ENCODE data around the gene DIP2C. TPM values are rescaled to one million over a fixed set of nuclear protein-coding genes. Genes with fewer than 3 reads are reported as not detected.
"Not testable (repeated sequence)": the region's sequence is repeated elsewhere in the genome, so short reads cannot be mapped to it uniquely, and the experiment has no call there.

DIP2C gene
- total RNA-seq, 1 experiment from 2014 or later, result 5.0 TPM

- Histone ChIP-seq H3K27me3 (no peaks in the 10 kb centered on the region), H3K36me3 (no peaks in the 10 kb centered on the region), H3K4me1 (peaks cover 14% of the 10 kb centered on the region), H3K4me3 (no peak overlapping the region), H3K9me3 (replicated peaks) (no peaks in the 10 kb centered on the region), H3K27ac (no peak overlapping the region)
- no peak for DNase-seq
Observed at GRCh38 chr10:595473-595872, 94.0 kb downstream of the DIP2C start.

GRCh38 chr10:594584-595270 lies 94.7 kb downstream of the DIP2C start:
- Histone ChIP-seq H3K36me3 (no peaks in the 10 kb centered on the region), H3K27ac (no peak overlapping the region)

GRCh38 chr10:593901-594457 lies 95.5 kb downstream of the DIP2C start:
- no peak overlapping the region for H3K27ac ChIP-seq
- H3K4me3 ChIP-seq, result no peak overlapping the region

More at GRCh38 chr10:594584-595270, 94.7 kb downstream of the DIP2C start:
- no peak for DNase-seq
- H3K4me1 ChIP-seq, result peaks cover 14% of the 10 kb centered on the region
- no peaks in the 10 kb centered on the region for H3K27me3 ChIP-seq
- no peak overlapping the region for H3K4me3 ChIP-seq
- no peaks in the 10 kb centered on the region for H3K9me3 ChIP-seq (replicated peaks)

GRCh38 chr10:593421-593820 lies 96.0 kb downstream of the DIP2C start:
- H3K4me1 ChIP-seq, result peaks cover 15% of the 10 kb centered on the region
- DNase-seq, result no peak
- no peak overlapping the region for H3K4me3 ChIP-seq
- H3K27me3 ChIP-seq, result no peaks in the 10 kb centered on the region
- H3K9me3 ChIP-seq (replicated peaks), result no peaks in the 10 kb centered on the region
- H3K27ac ChIP-seq, result no peak overlapping the region
- H3K36me3 ChIP-seq, result no peaks in the 10 kb centered on the region

More at GRCh38 chr10:593901-594457, 95.5 kb downstream of the DIP2C start:
- no peak for DNase-seq
- peaks cover 15% of the 10 kb centered on the region for H3K4me1 ChIP-seq
- no peaks in the 10 kb centered on the region for H3K36me3 ChIP-seq
- no peaks in the 10 kb centered on the region for H3K27me3 ChIP-seq
- no peaks in the 10 kb centered on the region for H3K9me3 ChIP-seq (replicated peaks)

- H3K4me1 ChIP-seq, result peaks cover 11% of the 10 kb centered on the region
- no peaks in the 10 kb centered on the region for H3K9me3 ChIP-seq (replicated peaks)
- no peak overlapping the region for H3K27ac ChIP-seq
- no peaks in the 10 kb centered on the region for H3K36me3 ChIP-seq
- no peak overlapping the region for H3K4me3 ChIP-seq
- no peak for DNase-seq
- H3K27me3 ChIP-seq, result no peaks in the 10 kb centered on the region
Observed at GRCh38 chr10:593016-593415, 96.5 kb downstream of the DIP2C start.

- no peaks in the 10 kb centered on the region for H3K27me3 ChIP-seq
- no peak for DNase-seq
- H3K27ac ChIP-seq, result no peak overlapping the region
- H3K4me1 ChIP-seq, result peaks cover 9% of the 10 kb centered on the region
- H3K4me3 ChIP-seq, result no peak overlapping the region
- H3K9me3 ChIP-seq (replicated peaks), result no peaks in the 10 kb centered on the region
- H3K36me3 ChIP-seq, result no peaks in the 10 kb centered on the region
Observed at GRCh38 chr10:591646-592045, 97.8 kb downstream of the DIP2C start.

- no peak overlapping the region for H3K27ac ChIP-seq
- no peak overlapping the region for H3K4me3 ChIP-seq
- DNase-seq, result no peak
- H3K4me1 ChIP-seq, result peaks cover 9% of the 10 kb centered on the region
- H3K27me3 ChIP-seq, result no peaks in the 10 kb centered on the region
- H3K9me3 ChIP-seq (replicated peaks), result no peaks in the 10 kb centered on the region
- H3K36me3 ChIP-seq, result no peaks in the 10 kb centered on the region
Observed at GRCh38 chr10:590721-591120, 98.7 kb downstream of the DIP2C start.

- Histone ChIP-seq H3K36me3 (no peaks in the 10 kb centered on the region), H3K27me3 (no peaks in the 10 kb centered on the region), H3K4me1 (peaks cover 9% of the 10 kb centered on the region), H3K27ac (no peak overlapping the region), H3K9me3 (replicated peaks) (no peaks in the 10 kb centered on the region), H3K4me3 (no peak overlapping the region)
- no peak for DNase-seq
Observed at GRCh38 chr10:589961-590680, 99.3 kb downstream of the DIP2C start.

- Histone ChIP-seq H3K9me3 (replicated peaks) (no peaks in the 10 kb centered on the region), H3K4me1 (peaks cover 9% of the 10 kb centered on the region), H3K27ac (peak overlapping the region; percentile 20; the same call in 1 of the 2 replicates), H3K36me3 (no peaks in the 10 kb centered on the region), H3K27me3 (no peaks in the 10 kb centered on the region), H3K4me3 (no peak overlapping the region)
- DNase-seq, result peak; percentile 68
Observed at GRCh38 chr10:588246-589165, 101.0 kb downstream of the DIP2C start.

GRCh38 chr10:586716-587115 lies 102.8 kb downstream of the DIP2C start:
- Histone ChIP-seq H3K4me1 (peaks cover 9% of the 10 kb centered on the region), H3K36me3 (no peaks in the 10 kb centered on the region), H3K4me3 (no peak overlapping the region), H3K9me3 (replicated peaks) (no peaks in the 10 kb centered on the region), H3K27me3 (no peaks in the 10 kb centered on the region), H3K27ac (no peak overlapping the region)
- no peak for DNase-seq

- Histone ChIP-seq H3K9me3 (replicated peaks) (no peaks in the 10 kb centered on the region), H3K27ac (no peak overlapping the region), H3K27me3 (no peaks in the 10 kb centered on the region), H3K4me1 (peaks cover 9% of the 10 kb centered on the region), H3K4me3 (no peak overlapping the region), H3K36me3 (no peaks in the 10 kb centered on the region)
- DNase-seq, result peak in 1 of 2 experiments; percentile 9
Observed at GRCh38 chr10:586151-586550, 103.3 kb downstream of the DIP2C start.

- Histone ChIP-seq H3K27ac (no peak overlapping the region), H3K4me3 (no peak overlapping the region), H3K4me1 (peaks cover 9% of the 10 kb centered on the region), H3K9me3 (replicated peaks) (no peaks in the 10 kb centered on the region), H3K27me3 (no peaks in the 10 kb centered on the region), H3K36me3 (no peaks in the 10 kb centered on the region)
- no peak for DNase-seq
Observed at GRCh38 chr10:585502-585901, 104.0 kb downstream of the DIP2C start.

- H3K27ac ChIP-seq; H3K36me3 ChIP-seq; H3K4me1 ChIP-seq; H3K27me3 ChIP-seq; DNase-seq; H3K9me3 ChIP-seq (replicated peaks); H3K4me3 ChIP-seq: not testable (repeated sequence)
Observed at GRCh38 chr10:584497-585290, 104.8 kb downstream of the DIP2C start.

- no peaks in the 10 kb centered on the region for H3K9me3 ChIP-seq (replicated peaks)
- DNase-seq, result no peak
- no peaks in the 10 kb centered on the region for H3K27me3 ChIP-seq
- no peaks in the 10 kb centered on the region for H3K36me3 ChIP-seq
- peaks cover under 1% of the 10 kb centered on the region; the same call in 1 of the 2 replicates for H3K4me1 ChIP-seq
- H3K27ac ChIP-seq, result no peak overlapping the region
- H3K4me3 ChIP-seq, result no peak overlapping the region
Observed at GRCh38 chr10:583433-583832, 106.0 kb downstream of the DIP2C start.

All from SJCRH30 (cell line).